Lung microvascular endothelial cell (primary cell): Measurements from ENCODE around the gene CSNK1D. TPM values are rescaled to one million over a fixed set of nuclear protein-coding genes. Genes with fewer than 3 reads are reported as not detected.

Source experiments
- DNase-seq, 2 donors: peaks; one replicate each; pipeline versions ENCODE4 v3.0.0 to v3.0.0-alpha.2; 2010; ENCODE audit warnings: low read depth in 2 of 2
- total RNA-seq: library from RNA; depleted of rRNA; stranded (reverse); fragments of >200 nt; gene quantifications from 2 replicates; pipeline ENCODE4 v1.2.1, GENCODE V29; 2014

Gene CSNK1D
- total RNA-seq, 1 donor from 2014 or later = 41.3 TPM

GRCh38 chr17:82228842-82229697 lies 44.4 kb downstream of the CSNK1D start, which contains the start of gene SLC16A3:
SLC16A3 (plus strand) TSS chr17:82229042; CDS start chr17:82236009, 6,967 bp downstream.
- peak; percentile 77 to 81 for DNase-seq

DNA sequence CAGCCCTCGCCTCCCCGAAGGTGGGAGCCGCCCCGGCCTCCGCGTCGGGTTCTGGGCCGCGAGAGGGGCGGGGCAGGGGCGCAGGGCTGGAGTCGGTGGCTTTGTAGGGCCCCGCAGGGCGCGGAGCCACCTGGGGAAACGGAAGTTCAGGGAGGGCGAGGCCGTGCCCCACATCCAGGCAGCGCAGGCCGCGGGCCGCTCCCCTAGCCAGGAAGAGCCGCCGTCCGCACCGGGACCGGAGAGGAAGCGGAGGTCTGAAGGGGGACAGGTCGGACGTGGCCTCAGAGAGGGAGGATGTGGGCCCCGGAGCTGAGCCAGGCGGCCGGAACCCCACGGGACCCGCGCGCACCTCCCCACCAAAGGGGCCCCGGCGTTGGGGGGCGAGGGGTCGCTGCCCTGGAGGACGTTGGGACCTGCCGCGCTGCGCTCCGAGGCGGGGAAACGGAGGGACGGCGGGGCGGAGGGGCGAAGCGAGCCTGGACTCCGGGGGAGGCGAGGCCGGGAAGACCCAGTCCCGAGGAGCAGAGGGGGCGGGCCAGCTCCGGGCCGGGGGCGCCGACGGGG lies 45.1 kb downstream of the CSNK1D start:
- DNase-seq = peak in 1 of 2 donors; percentile 57

- no peak for DNase-seq
Observed at GRCh38 chr17:82227629-82228277, 45.7 kb downstream of the CSNK1D start.

DNA sequence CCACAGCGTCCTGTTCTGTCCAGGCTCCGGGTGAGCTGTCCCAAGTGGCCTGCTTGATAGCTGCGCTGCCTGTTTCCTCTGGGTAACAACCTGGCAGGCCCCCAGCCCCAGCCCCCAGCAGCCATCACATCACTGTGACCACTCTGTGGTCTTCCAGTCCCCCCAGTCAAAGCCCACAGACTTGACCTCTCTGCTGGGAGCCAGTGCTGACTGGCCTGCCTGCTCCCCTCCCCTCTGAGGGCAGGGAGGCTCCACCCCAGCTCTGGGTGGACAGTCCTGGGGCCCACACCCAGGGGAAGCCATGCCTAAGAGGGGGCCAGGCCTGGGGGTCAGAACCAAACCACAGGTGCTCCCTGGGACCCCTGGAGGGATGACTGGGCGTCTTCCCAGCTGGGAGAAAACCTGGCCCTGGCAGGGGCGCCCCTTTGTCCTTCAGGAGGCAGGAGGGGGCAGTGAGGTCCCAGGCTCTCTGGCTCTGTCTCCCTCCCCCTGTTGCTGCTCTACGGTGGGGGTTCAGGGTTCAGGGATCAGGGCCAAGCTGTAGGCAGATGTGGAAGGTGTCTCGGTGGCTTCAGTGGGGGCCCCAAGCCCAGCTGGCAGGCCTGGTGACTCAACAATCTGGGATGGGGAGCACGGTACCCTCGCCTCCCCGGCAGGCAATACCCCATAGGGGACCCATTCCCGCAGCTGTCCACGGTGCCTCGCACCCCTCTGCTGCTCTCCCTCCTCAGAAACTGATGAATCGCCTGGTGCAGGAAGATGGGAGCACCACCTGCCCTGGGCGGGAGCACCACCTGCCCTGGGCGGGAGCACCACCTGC lies 46.5 kb downstream of the CSNK1D start:
- no peak for DNase-seq

- no peak for DNase-seq
Observed at GRCh38 chr17:82226146-82226808, 47.2 kb downstream of the CSNK1D start.

GRCh38 chr17:82225368-82226029 lies 48.0 kb downstream of the CSNK1D start:
- DNase-seq = no peak

DNA sequence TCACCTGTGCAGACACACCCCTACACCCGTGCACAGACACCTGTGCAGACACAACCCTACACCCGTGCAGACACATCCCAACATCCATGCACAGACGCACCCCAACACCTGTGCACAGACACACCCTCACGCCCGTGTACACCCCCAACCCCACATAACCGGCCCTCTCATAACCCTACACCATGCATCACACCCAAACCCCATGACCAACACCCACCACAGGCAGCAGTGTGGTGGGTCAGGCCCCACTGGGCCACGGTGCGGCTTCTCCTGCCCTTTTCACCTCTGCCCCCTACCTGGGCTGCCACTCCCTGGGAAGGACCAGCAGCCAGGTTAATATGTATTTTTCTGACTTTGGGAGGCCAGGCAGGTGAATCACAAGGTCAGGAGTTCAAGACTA lies 48.8 kb downstream of the CSNK1D start:
- no peak for DNase-seq

GRCh38 chr17:82223517-82223916 lies 50.0 kb downstream of the CSNK1D start:
- DNase-seq = no peak

DNA sequence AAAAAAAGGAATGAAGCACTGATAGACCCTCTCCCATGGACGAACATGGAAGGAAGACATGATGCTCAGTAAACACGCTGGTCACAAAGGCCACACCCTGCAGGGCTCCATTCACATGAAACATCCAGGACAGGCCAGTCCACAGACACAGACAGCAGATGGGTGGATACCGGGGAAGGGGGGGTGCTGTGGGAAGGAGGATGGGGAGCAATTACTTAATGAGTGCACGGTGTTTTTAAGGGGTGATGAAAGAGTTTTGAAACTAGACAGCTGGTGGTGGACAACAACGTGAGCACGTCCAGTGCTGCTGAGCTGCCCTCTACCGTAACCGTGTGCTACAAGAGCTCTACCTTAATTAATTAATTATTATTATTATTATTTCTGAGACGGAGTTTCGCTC lies 50.7 kb downstream of the CSNK1D start:
- DNase-seq = no peak

GRCh38 chr17:82221341-82221902 lies 52.1 kb downstream of the CSNK1D start:
- DNase-seq = no peak

DNA sequence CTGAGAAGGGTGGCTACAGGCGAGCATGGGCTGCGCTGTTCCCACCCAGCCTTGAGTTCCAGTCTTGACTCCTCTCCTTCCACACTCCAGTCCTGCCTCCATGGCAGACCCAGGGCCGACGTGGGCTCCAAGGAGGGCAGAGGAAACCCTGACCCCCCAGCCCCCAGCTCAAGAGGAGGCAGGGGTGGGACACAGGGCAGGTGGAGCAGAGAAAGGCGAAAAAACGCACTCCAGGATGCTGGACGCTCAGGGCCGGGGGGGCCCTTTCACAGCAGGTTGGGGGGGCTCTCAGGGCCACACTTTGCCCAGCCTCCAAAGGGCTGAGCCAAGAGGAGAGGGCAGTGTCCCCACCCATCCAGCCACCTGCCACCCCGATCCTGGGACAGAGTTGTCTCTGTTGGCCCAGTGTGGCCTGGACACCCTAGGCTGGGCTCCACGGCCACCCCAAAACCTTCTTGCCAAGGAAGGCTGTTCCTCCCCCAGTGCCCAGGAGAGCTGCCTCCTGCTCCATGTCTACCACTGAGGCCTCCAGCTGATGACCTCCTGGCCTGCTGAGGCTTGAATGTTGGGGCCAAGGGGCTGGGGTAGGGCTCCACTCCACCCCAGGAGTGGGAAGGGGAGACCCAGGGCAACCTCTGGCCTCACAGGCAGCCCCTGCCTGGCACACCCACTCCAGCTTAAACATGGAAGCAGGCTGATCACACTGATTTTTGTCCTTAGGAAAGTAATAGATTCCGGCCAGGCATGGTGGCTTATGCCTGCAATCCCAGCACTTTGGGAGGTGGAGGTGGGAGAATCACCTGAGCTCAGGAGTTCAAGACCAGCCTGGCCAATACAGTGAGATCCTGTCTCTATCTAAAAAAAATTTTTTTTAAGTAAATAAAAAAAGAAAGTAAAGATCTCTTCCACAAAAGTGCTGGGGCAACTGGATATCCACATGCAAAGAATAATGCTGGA lies 53.5 kb downstream of the CSNK1D start:
- no peak for DNase-seq

- no peak for DNase-seq
Observed at GRCh38 chr17:82219083-82219482, 54.4 kb downstream of the CSNK1D start.

GRCh38 chr17:82218349-82219075 lies 55.0 kb downstream of the CSNK1D start:
- DNase-seq = no peak

DNA sequence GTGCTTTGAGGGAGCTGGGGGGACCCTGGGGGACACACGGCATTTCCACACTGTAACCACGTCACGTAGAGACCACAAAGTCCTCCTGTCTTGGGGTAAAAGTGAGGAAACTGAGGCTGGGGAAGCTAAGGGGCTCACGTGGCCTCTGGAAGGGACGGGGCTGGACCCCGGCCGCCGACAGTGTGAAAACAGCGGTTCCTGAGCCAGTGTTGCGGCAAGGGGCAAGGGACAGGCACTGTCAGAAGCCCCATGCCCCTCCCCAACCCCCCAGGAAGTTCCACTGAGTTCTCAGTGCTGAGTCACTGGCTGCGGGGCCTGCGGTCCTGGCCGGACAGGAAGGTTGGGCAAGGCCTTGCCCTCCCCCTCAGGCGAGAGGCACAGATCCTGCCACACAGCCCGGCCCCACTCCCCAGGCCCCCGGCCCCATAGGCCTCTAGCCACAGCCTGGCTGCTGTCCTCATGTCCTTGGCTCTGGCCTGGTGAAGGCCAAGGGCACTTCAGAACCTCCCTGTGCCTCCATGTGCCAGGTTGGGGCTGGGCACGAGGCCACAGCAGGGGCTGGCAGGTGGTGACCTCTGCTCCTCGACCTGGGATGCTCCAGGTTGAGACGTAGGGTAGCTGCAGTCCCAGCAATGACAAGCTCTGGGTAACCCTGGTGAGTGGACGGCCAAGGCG lies 55.8 kb downstream of the CSNK1D start:
- DNase-seq = peak; percentile 85 to 88

DNA sequence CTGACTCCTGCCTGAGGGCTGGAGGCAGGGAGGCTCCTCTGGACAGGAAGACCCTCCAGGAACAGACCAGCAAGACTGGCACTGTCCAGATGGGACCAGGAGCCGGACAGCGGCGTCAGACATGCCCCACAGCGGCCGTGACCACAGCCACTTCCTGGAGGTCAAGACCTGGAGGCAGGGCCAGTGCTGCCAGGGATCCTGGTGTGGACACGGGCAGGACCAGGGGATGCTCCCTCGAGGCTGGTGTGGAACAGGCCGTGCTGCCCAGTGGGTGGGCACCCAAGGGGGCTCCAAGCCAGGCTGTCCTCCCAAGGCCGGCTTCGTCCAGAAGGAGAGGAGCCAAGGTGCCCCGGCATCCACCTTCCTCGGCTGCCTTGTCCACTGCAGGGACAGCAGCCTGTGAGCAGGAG lies 56.4 kb downstream of the CSNK1D start:
- DNase-seq = peak in 1 of 2 donors; percentile 52

- peak; percentile 48 to 53 for DNase-seq
Observed at GRCh38 chr17:82216301-82217119, 57.0 kb downstream of the CSNK1D start.

- DNase-seq = no peak
Observed at GRCh38 chr17:82215972-82216300, 57.6 kb downstream of the CSNK1D start.
